PFSK-1 (cell line): Measurements from ENCODE around the gene KIF5C.

Experiments
- FOXP2 ChIP-seq: optimal IDR thresholded peaks from 2 replicates; pipeline ENCODE3; 2011; ENCODE audit warnings: borderline replicate concordance, control low read depth, inconsistent platforms; ENCODE audit not compliant: insufficient read depth; ENCODE audit errors: extremely low read length, extremely low read depth
- POLR2AphosphoS5 ChIP-seq: IDR thresholded peaks from 2 replicates; pipeline ENCODE4 v1.6.1; 2012; ENCODE audit warnings: low read depth, mild to moderate bottlenecking, control low read depth, low read length, moderate library complexity
- REST ChIP-seq, 2 experiments: IDR thresholded peaks; 2 replicates each; pipeline versions ENCODE4 v1.6.1 to v1.8.0; 2011 to 2012; ENCODE audit warnings: low read depth in 2 of 2, low read length in 2 of 2, control low read depth in 1 of 2, inconsistent platforms in 1 of 2, mild to moderate bottlenecking in 1 of 2, moderate library complexity in 1 of 2; ENCODE audit not compliant: insufficient read depth in 1 of 2
- SIN3A ChIP-seq: IDR thresholded peaks from 2 replicates; pipeline ENCODE4 v1.6.1; 2012; ENCODE audit warnings: mild to moderate bottlenecking, low read length, moderate library complexity, borderline replicate concordance; ENCODE audit not compliant: insufficient read depth
- TAF1 ChIP-seq: IDR thresholded peaks from 2 replicates; pipeline ENCODE4 v1.6.1; 2012; ENCODE audit warnings: low read length, control low read depth, borderline replicate concordance; ENCODE audit not compliant: insufficient read depth

KIF5C gene

GRCh38 chr2:148970385-148970784, 95.4 kb downstream of the KIF5C start:
- TF ChIP-seq FOXP2 (no peak), TAF1 (no peak), POLR2AphosphoS5 (no peak), REST (IDR thresholded peaks at IDR 0.05; ENCODE audit: insufficient read depth in 1 of 2, low read depth in 2 of 2, low read length in 2 of 2) (no peak), SIN3A (no peak)

DNA sequence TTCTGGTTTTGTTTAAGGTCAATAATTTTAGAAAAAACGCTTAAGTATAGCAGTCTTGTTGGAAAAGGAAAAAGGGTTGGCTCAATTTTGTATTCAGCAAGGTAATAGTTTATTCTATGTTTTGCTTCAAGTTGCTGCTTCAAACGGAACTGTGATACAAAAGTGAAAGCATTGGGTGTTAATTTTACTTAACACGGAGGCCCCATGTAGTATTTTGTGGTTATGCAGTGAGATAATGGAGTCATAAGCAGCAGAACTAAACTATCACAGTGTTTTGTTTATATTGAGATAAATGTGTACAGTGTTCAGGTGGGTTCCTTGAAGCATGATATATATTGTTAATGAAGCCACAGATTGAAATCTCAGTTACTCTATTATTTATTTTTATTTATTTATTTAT, 96.5 kb downstream of the KIF5C start:
- no peak for TF ChIP-seq SIN3A
- TF ChIP-seq POLR2AphosphoS5 = no peak
- TF ChIP-seq REST (IDR thresholded peaks at IDR 0.05; ENCODE audit: insufficient read depth in 1 of 2, low read depth in 2 of 2, low read length in 2 of 2) = no peak
- no peak for TF ChIP-seq TAF1
- no peak for TF ChIP-seq FOXP2

GRCh38 chr2:148974095-148974494, 99.1 kb downstream of the KIF5C start:
- TF ChIP-seq POLR2AphosphoS5 = no peak
- no peak for TF ChIP-seq REST (IDR thresholded peaks at IDR 0.05; ENCODE audit: insufficient read depth in 1 of 2, low read depth in 2 of 2, low read length in 2 of 2)
- TF ChIP-seq SIN3A = no peak
- no peak for TF ChIP-seq TAF1
- no peak for TF ChIP-seq FOXP2

DNA sequence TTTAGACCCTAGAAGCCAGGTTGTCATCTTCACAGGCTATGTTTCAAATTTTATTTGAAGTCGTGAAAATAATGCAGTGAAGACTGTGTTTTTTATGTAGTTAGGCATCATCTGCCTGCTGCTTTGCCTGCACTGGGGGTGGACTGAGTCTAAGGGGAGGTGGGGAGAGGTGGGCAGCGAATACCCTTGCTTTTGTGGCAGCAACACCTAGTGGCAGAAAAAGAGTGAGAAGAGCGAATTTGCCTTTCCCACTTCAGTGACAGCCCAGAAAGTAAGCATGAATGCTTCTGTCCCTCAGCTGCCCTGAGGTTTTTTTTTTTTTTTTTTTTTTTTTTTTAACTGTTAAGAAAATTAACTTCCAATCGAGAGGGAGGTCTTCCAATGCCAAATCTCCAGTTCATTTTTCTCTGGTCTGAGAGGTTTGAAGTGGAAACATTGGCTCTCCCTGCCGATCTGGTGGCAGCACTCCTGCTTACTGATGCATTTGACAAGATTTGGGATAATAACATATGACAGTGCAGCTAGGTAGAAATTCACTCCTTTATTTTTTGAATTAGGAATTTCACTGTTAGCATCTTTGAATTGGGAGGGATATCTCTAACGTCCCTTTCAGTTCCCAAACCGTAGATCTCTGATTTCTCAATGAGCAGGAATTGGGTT, 103.1 kb downstream of the KIF5C start:
- TF ChIP-seq SIN3A = no peak
- no peak for TF ChIP-seq TAF1
- no peak for TF ChIP-seq FOXP2
- no peak for TF ChIP-seq POLR2AphosphoS5
- TF ChIP-seq REST (IDR thresholded peaks at IDR 0.05; ENCODE audit: insufficient read depth in 1 of 2, low read depth in 2 of 2, low read length in 2 of 2) = no peak

DNA sequence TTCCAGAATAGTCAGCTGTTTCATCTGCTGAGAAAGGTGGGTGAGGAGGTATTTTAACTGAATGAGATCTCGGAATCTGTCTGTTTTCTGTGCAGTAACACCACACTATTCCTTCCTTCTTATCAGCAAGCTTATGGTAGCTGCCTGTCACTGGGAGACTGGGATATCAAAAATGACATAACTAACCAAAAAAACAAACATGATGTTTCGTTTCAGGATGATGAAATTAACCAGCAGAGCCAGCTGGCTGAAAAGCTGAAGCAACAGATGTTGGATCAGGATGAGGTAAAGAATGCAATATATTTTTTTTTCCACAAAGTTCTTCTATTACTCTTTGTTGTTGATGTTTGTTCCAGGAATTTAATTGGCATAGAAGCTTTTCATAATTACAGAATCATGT, 103.7 kb downstream of the KIF5C start:
- no peak for TF ChIP-seq POLR2AphosphoS5
- no peak for TF ChIP-seq TAF1
- TF ChIP-seq FOXP2 = no peak
- no peak for TF ChIP-seq SIN3A
- TF ChIP-seq REST (IDR thresholded peaks at IDR 0.05; ENCODE audit: insufficient read depth in 1 of 2, low read depth in 2 of 2, low read length in 2 of 2) = no peak
